A673 (cell line): ENCODE data around the gene SMAD6. TPM values are rescaled to one million over a fixed set of nuclear protein-coding genes. Genes with fewer than 3 reads are reported as not detected.

ENCODE experiments used
- BruUV-seq: library from RNA; stranded (reverse); fragments of 400-500 nt; replicated peaks from 2 replicates; lab custom pipeline; 2021; lab: Mats Ljungman, UMichigan
- CTCF ChIA-PET: fragments of 300-600 bp; sonication (Branson Sonifier 250); formaldehyde crosslinking; loops from one replicate; lab custom pipeline; 2022; ENCODE audit warnings: antibody characterized with exemption; lab: Charles Lee
- POLR2A ChIA-PET: fragments of 300-600 bp; sonication (Branson Sonifier 250); formaldehyde crosslinking; loops from one replicate; lab custom pipeline; 2022; ENCODE audit warnings: antibody characterized with exemption; ENCODE audit not compliant: low non-redundant PET; lab: Charles Lee
- DNase-seq: peaks from one replicate; pipeline ENCODE4 v3.0.0-alpha.2; 2015; ENCODE audit warnings: low spot score
- H3K27ac ChIP-seq: fragments of 200-600 bp; sonication (generic); 2 replicates; pipeline ENCODE4 v1.5.1; 2016; ENCODE audit warnings: mixed run types, low read depth, mild to moderate bottlenecking, mixed read lengths, antibody characterized with exemption, low read length; ENCODE audit not compliant: poor library complexity, severe bottlenecking
- H3K27me3 ChIP-seq: fragments of 200-600 bp; sonication (generic); replicated peaks from 2 replicates; pipeline ENCODE4 v1.6.1; 2017; ENCODE audit warnings: mixed run types, low read depth, mild to moderate bottlenecking, mixed read lengths, antibody characterized with exemption, low read length; ENCODE audit not compliant: insufficient read depth, poor library complexity
- H3K36me3 ChIP-seq: fragments of 200-600 bp; sonication (generic); 2 replicates; pipeline ENCODE4 v1.6.1; 2016; ENCODE audit warnings: mixed run types, mild to moderate bottlenecking, mixed read lengths, antibody characterized with exemption, low read length; ENCODE audit not compliant: insufficient read depth, poor library complexity, severe bottlenecking
- H3K4me1 ChIP-seq: fragments of 200-600 bp; sonication (generic); 2 replicates; pipeline ENCODE4 v1.6.1; 2017; ENCODE audit warnings: mixed run types, mild to moderate bottlenecking, mixed read lengths, antibody characterized with exemption, low read length; ENCODE audit not compliant: insufficient read depth, poor library complexity, severe bottlenecking
- H3K4me3 ChIP-seq: fragments of 200-600 bp; sonication (generic); 2 replicates; pipeline ENCODE4 v1.5.1; 2016; ENCODE audit warnings: low read depth, mixed run types, mild to moderate bottlenecking, mixed read lengths, low read length; ENCODE audit not compliant: poor library complexity, severe bottlenecking
- H3K9me3 ChIP-seq: fragments of 200-600 bp; sonication (generic); 2 replicates; pipeline ENCODE4 v1.6.1; 2016; ENCODE audit warnings: mixed run types, low read depth, mild to moderate bottlenecking, mixed read lengths, antibody characterized with exemption, low read length; ENCODE audit not compliant: poor library complexity, severe bottlenecking
- EZH2 ChIP-seq: fragments of 200-600 bp; sonication (generic); IDR thresholded peaks from 2 replicates; pipeline ENCODE4 v1.6.1; 2017; ENCODE audit warnings: borderline replicate concordance, low read depth, mild to moderate bottlenecking, mixed read lengths, antibody characterized with exemption, low read length; ENCODE audit not compliant: poor library complexity, severe bottlenecking
- intact Hi-C: fragments of 100-400 bp; cut with micrococcal nuclease; formaldehyde crosslinking; loops from one replicate; pipeline ENCODE4 v1.10.0; 2022; ENCODE audit not compliant: unreplicated experiment
- total RNA-seq: library from RNA; stranded (reverse); gene quantifications from 2 replicates; pipeline ENCODE4 v1.2.3, GENCODE V29; 2021
- TF ChIP-seq, protein P1 (sequence below): fragments of 300-800, 200-600 bp; sonication (generic); conservative IDR thresholded peaks from 2 replicates; pipeline ENCODE4 v1.5.1; 2017; ENCODE audit warnings: low read depth, mild to moderate bottlenecking, antibody characterized with exemption, low read length, moderate library complexity, mixed read lengths

SMAD6 gene
- total RNA-seq, 1 experiment from 2014 or later, result 63.9 TPM

DNA sequence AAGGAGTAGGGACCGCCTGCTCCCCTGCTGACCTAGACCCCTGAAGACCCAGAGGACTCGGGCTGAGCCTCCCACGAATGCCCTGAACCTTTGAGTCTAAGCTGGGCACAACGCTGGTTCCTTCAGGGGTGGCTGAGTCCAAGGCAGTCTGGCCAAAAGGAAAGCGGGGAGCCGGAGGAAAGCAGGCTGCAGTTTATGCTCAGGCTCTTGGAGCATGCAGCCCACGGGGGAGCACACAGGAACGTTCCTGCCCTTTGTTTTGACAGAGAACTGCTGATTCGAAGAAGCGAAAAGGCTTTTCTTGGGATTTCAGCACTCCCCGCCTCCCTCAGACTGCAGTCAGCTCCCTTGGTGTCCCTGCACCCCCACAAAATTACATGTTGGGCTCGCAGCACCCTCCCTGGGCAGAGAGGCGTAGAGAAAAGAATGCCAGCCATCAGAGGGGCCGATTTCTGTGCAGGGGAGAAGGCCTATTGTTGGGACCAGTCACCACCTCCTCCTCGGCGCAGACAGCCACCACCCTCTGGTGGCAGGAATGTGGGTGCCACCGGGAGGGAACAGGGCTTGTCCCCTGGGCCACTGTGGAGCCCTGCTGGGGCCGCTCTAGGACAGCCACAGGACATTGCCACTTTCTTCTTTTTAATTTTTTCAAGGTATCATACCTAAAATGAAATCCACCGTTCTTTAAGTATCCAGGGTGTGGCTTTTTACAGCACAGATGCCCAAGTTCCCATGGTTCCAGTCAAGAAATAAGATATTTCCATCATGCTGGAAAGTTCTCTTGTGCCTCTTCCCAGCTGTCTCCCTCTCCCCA is 72.2 kb downstream of the SMAD6 start:
- peak; percentile 93 for DNase-seq
- no TSS peak for BruUV-seq
- H3K9me3 ChIP-seq, result no peaks in the 10 kb centered on the region
- peaks cover 55% of the 10 kb centered on the region for H3K4me1 ChIP-seq
- CTCF ChIA-PET, result interaction anchor here (0.8 to 1.6 kb wide), 4 partner anchors 77 to 155 kb away, joined by 3 to 6 read pairs (median 4); no protein-coding TSS in a partner anchor
- POLR2A ChIA-PET, result no interaction called here
- H3K27me3 ChIP-seq, result no peaks in the 10 kb centered on the region
- H3K36me3 ChIP-seq, result no peaks in the 10 kb centered on the region
- H3K27ac ChIP-seq, result peak overlapping the region; percentile 78
- intact Hi-C loops, result loop anchor here (1.0 to 5.0 kb wide), 3 partner anchors 67 to 172 kb away; no protein-coding TSS in a partner anchor
- H3K4me3 ChIP-seq, result no peak overlapping the region
- TF ChIP-seq EZH2, result no peak
- TF ChIP-seq, protein P1, sequence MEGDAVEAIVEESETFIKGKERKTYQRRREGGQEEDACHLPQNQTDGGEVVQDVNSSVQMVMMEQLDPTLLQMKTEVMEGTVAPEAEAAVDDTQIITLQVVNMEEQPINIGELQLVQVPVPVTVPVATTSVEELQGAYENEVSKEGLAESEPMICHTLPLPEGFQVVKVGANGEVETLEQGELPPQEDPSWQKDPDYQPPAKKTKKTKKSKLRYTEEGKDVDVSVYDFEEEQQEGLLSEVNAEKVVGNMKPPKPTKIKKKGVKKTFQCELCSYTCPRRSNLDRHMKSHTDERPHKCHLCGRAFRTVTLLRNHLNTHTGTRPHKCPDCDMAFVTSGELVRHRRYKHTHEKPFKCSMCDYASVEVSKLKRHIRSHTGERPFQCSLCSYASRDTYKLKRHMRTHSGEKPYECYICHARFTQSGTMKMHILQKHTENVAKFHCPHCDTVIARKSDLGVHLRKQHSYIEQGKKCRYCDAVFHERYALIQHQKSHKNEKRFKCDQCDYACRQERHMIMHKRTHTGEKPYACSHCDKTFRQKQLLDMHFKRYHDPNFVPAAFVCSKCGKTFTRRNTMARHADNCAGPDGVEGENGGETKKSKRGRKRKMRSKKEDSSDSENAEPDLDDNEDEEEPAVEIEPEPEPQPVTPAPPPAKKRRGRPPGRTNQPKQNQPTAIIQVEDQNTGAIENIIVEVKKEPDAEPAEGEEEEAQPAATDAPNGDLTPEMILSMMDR, result peak; percentile 97

- CTCF ChIA-PET, result interaction anchor here (0.9 to 1.6 kb wide), 3 partner anchors 68 to 157 kb away, joined by 4 read pairs; no protein-coding TSS in a partner anchor
- intact Hi-C loops, result loop anchor here (2.0 kb wide), 1 partner anchor 69 kb away; no protein-coding TSS in a partner anchor
- Histone ChIP-seq H3K36me3 (no peaks in the 10 kb centered on the region), H3K4me1 (peaks cover 63% of the 10 kb centered on the region), H3K27me3 (no peaks in the 10 kb centered on the region), H3K27ac (no peak overlapping the region), H3K9me3 (no peaks in the 10 kb centered on the region), H3K4me3 (no peak overlapping the region)
- POLR2A ChIA-PET, result no interaction called here
- no peak for TF ChIP-seq EZH2
- TF ChIP-seq, protein P1, result no peak
- DNase-seq, result peak; percentile 81
- no TSS peak for BruUV-seq
Measured at GRCh38 chr15:66775127-66776105, 73.4 kb downstream of the SMAD6 start.

DNA sequence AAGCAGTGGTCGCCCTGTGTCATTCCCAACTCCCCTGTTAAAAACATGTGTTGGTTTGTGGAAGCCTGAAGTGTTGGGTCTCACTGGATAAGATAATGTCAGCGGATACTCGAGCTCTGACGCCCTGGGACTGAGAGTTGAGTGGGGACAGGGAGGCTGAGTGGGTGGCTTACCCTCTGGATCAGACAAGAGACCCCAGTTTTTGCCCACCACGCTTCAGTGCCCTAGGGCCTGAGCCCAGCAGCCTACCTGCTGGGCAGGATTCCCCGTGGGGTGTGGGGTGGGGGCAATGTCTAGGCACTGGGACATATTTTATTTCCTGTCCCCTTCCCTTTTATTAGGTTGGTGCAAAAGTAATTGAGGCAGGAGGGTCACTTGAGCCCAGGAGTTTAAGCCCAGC is 75.0 kb downstream of the SMAD6 start:
- DNase-seq, result no peak
- ChIA-PET CTCF (no interaction called here), POLR2A (no interaction called here)
- no peak overlapping the region for H3K4me3 ChIP-seq
- no peaks in the 10 kb centered on the region for H3K27me3 ChIP-seq
- intact Hi-C loops, result no loop called here
- peaks cover 54% of the 10 kb centered on the region for H3K4me1 ChIP-seq
- no TSS peak for BruUV-seq
- TF ChIP-seq, protein P1, result no peak
- no peak for TF ChIP-seq EZH2
- H3K27ac ChIP-seq, result no peak overlapping the region
- no peaks in the 10 kb centered on the region for H3K9me3 ChIP-seq
- H3K36me3 ChIP-seq, result peaks cover 3% of the 10 kb centered on the region
